Activated naive CD4-positive, alpha-beta T cell treated with anti-CD3 and anti-CD28 coated beads, Interleukin-2, amount 50 U/mL, for 24 hours (primary cell): ENCODE measurements around the gene HBA1.
A peak's percentile ranks its signal among the peaks of the same experiment; 100 is the strongest.

Experiments
- H3K27ac Mint-ChIP-seq: one replicate; pipeline ENCODE4 v1.8.0; 2021; ENCODE audit warnings: mild to moderate bottlenecking, mixed read lengths
- H3K27me3 Mint-ChIP-seq: one replicate; pipeline ENCODE4 v1.8.0; 2021; ENCODE audit warnings: mixed read lengths
- H3K36me3 Mint-ChIP-seq: one replicate; pipeline ENCODE4 v1.8.0; 2021; ENCODE audit warnings: mixed read lengths
- H3K4me1 Mint-ChIP-seq: one replicate; pipeline ENCODE4 v1.8.0; 2021; ENCODE audit warnings: mixed read lengths
- H3K4me3 Mint-ChIP-seq: one replicate; pipeline ENCODE4 v1.8.0; 2021; ENCODE audit warnings: mild to moderate bottlenecking, mixed read lengths
- H3K9me3 Mint-ChIP-seq: one replicate; pipeline ENCODE4 v1.8.0; 2021; ENCODE audit warnings: mixed read lengths

HBA1 gene

GRCh38 chr16:179211-180092 lies 3.0 kb downstream of the HBA1 start:
- H3K4me3 Mint-ChIP-seq, result peak overlapping the region; percentile 59

GRCh38 chr16:180101-180675 lies 3.7 kb downstream of the HBA1 start, which contains the start of gene HBQ1:
Gene HBQ1 (plus strand): TSS chr16:180459. CDS start chr16:180487, 28 bp downstream.
- Mint-ChIP-seq H3K27ac (no peak within 1 kb of the TSS), H3K9me3 (no peaks in the 10 kb centered on the region), H3K4me1 (peaks cover 10% of the 10 kb centered on the region), H3K27me3 (peaks cover 20% of the 10 kb centered on the region), H3K36me3 (no peaks in the 10 kb centered on the region), H3K4me3 (peak within 1 kb of the TSS; percentile 59)

More at GRCh38 chr16:179211-180092, 3.0 kb downstream of the HBA1 start:
- Mint-ChIP-seq H3K27me3 (peaks cover 27% of the 10 kb centered on the region), H3K36me3 (no peaks in the 10 kb centered on the region), H3K27ac (no peak overlapping the region), H3K4me1 (peaks cover 13% of the 10 kb centered on the region), H3K9me3 (no peaks in the 10 kb centered on the region)

- Mint-ChIP-seq H3K36me3 (no peaks in the 10 kb centered on the region), H3K4me1 (peaks cover 5% of the 10 kb centered on the region), H3K27ac (no peak overlapping the region), H3K27me3 (peaks cover 15% of the 10 kb centered on the region), H3K9me3 (no peaks in the 10 kb centered on the region), H3K4me3 (peak overlapping the region; percentile 52)
Observed at GRCh38 chr16:180681-181564, 4.4 kb downstream of the HBA1 start.

GRCh38 chr16:181565-182021 lies 5.1 kb downstream of the HBA1 start:
- H3K27ac Mint-ChIP-seq, result no peak overlapping the region
- H3K36me3 Mint-ChIP-seq, result no peaks in the 10 kb centered on the region
- peaks cover 15% of the 10 kb centered on the region for H3K27me3 Mint-ChIP-seq
- peak overlapping the region; percentile 56 for H3K4me3 Mint-ChIP-seq
- no peaks in the 10 kb centered on the region for H3K9me3 Mint-ChIP-seq
- H3K4me1 Mint-ChIP-seq, result peaks cover 5% of the 10 kb centered on the region

- Mint-ChIP-seq H3K36me3 (no peaks in the 10 kb centered on the region), H3K9me3 (no peaks in the 10 kb centered on the region), H3K27ac (no peak overlapping the region), H3K4me3 (no peak overlapping the region), H3K27me3 (peaks cover 8% of the 10 kb centered on the region), H3K4me1 (peaks cover under 1% of the 10 kb centered on the region)
Observed at GRCh38 chr16:183005-183404, 6.5 kb downstream of the HBA1 start.

GRCh38 chr16:185213-185612 lies 8.7 kb downstream of the HBA1 start:
- Mint-ChIP-seq H3K36me3 (peaks cover 5% of the 10 kb centered on the region), H3K27ac (no peak overlapping the region), H3K27me3 (no peaks in the 10 kb centered on the region), H3K4me1 (peaks cover 6% of the 10 kb centered on the region), H3K4me3 (no peak overlapping the region), H3K9me3 (no peaks in the 10 kb centered on the region)

GRCh38 chr16:185691-186090 lies 9.2 kb downstream of the HBA1 start:
- Mint-ChIP-seq H3K4me1 (peaks cover 6% of the 10 kb centered on the region), H3K9me3 (no peaks in the 10 kb centered on the region), H3K36me3 (peaks cover 5% of the 10 kb centered on the region), H3K4me3 (no peak overlapping the region), H3K27me3 (no peaks in the 10 kb centered on the region), H3K27ac (no peak overlapping the region)

GRCh38 chr16:187330-187729 lies 10.8 kb downstream of the HBA1 start:
- H3K36me3 Mint-ChIP-seq, result peaks cover 10% of the 10 kb centered on the region
- no peaks in the 10 kb centered on the region for H3K9me3 Mint-ChIP-seq
- H3K27me3 Mint-ChIP-seq, result no peaks in the 10 kb centered on the region
- no peak overlapping the region for H3K4me3 Mint-ChIP-seq
- H3K4me1 Mint-ChIP-seq, result peaks cover 6% of the 10 kb centered on the region
- H3K27ac Mint-ChIP-seq, result no peak overlapping the region

- Mint-ChIP-seq H3K4me1 (peaks cover 6% of the 10 kb centered on the region), H3K4me3 (no peak overlapping the region), H3K27ac (no peak overlapping the region), H3K36me3 (peaks cover 11% of the 10 kb centered on the region), H3K27me3 (no peaks in the 10 kb centered on the region), H3K9me3 (no peaks in the 10 kb centered on the region)
Observed at GRCh38 chr16:188674-189073, 12.2 kb downstream of the HBA1 start.

- Mint-ChIP-seq H3K36me3 (peaks cover 11% of the 10 kb centered on the region), H3K4me3 (no peak overlapping the region), H3K27me3 (no peaks in the 10 kb centered on the region), H3K9me3 (no peaks in the 10 kb centered on the region), H3K4me1 (peaks cover 6% of the 10 kb centered on the region), H3K27ac (no peak overlapping the region)
Observed at GRCh38 chr16:189604-190186, 13.2 kb downstream of the HBA1 start.

GRCh38 chr16:191831-192230 lies 15.4 kb downstream of the HBA1 start:
- no peak overlapping the region for H3K4me3 Mint-ChIP-seq
- H3K27me3 Mint-ChIP-seq, result no peaks in the 10 kb centered on the region
- H3K36me3 Mint-ChIP-seq, result peaks cover 11% of the 10 kb centered on the region
- peak overlapping the region; percentile 74 for H3K27ac Mint-ChIP-seq
- H3K4me1 Mint-ChIP-seq, result peaks cover 6% of the 10 kb centered on the region
- H3K9me3 Mint-ChIP-seq, result no peaks in the 10 kb centered on the region

GRCh38 chr16:192686-193085 lies 16.2 kb downstream of the HBA1 start:
- Mint-ChIP-seq H3K4me3 (no peak overlapping the region), H3K27ac (no peak overlapping the region), H3K4me1 (peaks cover 6% of the 10 kb centered on the region), H3K36me3 (peaks cover 11% of the 10 kb centered on the region), H3K9me3 (no peaks in the 10 kb centered on the region), H3K27me3 (no peaks in the 10 kb centered on the region)

GRCh38 chr16:193441-193840 lies 17.0 kb downstream of the HBA1 start:
- Mint-ChIP-seq H3K4me1 (peaks cover 6% of the 10 kb centered on the region), H3K36me3 (peaks cover 11% of the 10 kb centered on the region), H3K9me3 (no peaks in the 10 kb centered on the region), H3K27me3 (no peaks in the 10 kb centered on the region), H3K27ac (no peak overlapping the region), H3K4me3 (no peak overlapping the region)

GRCh38 chr16:194516-194915 lies 18.0 kb downstream of the HBA1 start:
- Mint-ChIP-seq H3K4me3 (no peak overlapping the region), H3K4me1 (peaks cover under 1% of the 10 kb centered on the region), H3K9me3 (no peaks in the 10 kb centered on the region), H3K36me3 (peaks cover 11% of the 10 kb centered on the region), H3K27ac (no peak overlapping the region), H3K27me3 (no peaks in the 10 kb centered on the region)

GRCh38 chr16:200388-200787 lies 23.9 kb downstream of the HBA1 start:
- Mint-ChIP-seq H3K36me3 (peaks cover 5% of the 10 kb centered on the region), H3K4me1 (no peaks in the 10 kb centered on the region), H3K27ac (no peak overlapping the region), H3K9me3 (no peaks in the 10 kb centered on the region), H3K27me3 (no peaks in the 10 kb centered on the region), H3K4me3 (no peak overlapping the region)
